ENCODE data around the gene ANO7. TPM values are rescaled to one million over a fixed set of nuclear protein-coding genes. Genes with fewer than 3 reads are reported as not detected.

The ANO7 gene
- total RNA-seq, 2 experiments from 2014 or later = 0.14 to 0.25 TPM

- ChIA-PET POLR2A (no interaction called here), CTCF (no interaction called here)
- Histone ChIP-seq H3K27me3 (ENCODE audit: control insufficient read depth in 1 of 2, insufficient read depth in 2 of 2, low read length in 2 of 2) (no peaks in the 10 kb centered on the region), H3K4me1 (ENCODE audit: insufficient read depth, low read length) (no peaks in the 10 kb centered on the region), H3K4me3 (ENCODE audit: low read length) (no peak overlapping the region), H3K27ac (ENCODE audit: low read depth in 1 of 2, low read length in 2 of 2) (no peak overlapping the region), H3K36me3 (ENCODE audit: insufficient read depth, low read length) (peaks cover 60% of the 10 kb centered on the region), H3K9me3 (ENCODE audit: control insufficient read depth in 1 of 2, insufficient read depth in 1 of 2, low read length in 2 of 2) (no peaks in the 10 kb centered on the region)
- intact Hi-C loops (cut with DNase I, micrococcal nuclease) = no loop called here
- Mint-ChIP-seq H3K36me3 (ENCODE audit: low read depth) (peaks cover 53% of the 10 kb centered on the region), H3K4me1 (ENCODE audit: low read depth) (no peaks in the 10 kb centered on the region), H3K27ac (no peak overlapping the region), H3K27me3 (no peaks in the 10 kb centered on the region), H3K4me3 (no peak overlapping the region), H3K9me3 (no peaks in the 10 kb centered on the region)
- no peak for DNase-seq
- TF ChIP-seq CTCF (IDR thresholded peaks at IDR 0.05) = no peak
- no peak for ATAC-seq (ENCODE audit: poor library complexity)
These were observed 48.0 kb upstream of the ANO7 start for GRCh38 chr2:241140445-241140840.

- Histone ChIP-seq H3K4me3 (ENCODE audit: low read length) (no peak overlapping the region), H3K36me3 (ENCODE audit: insufficient read depth, low read length) (peaks cover 51% of the 10 kb centered on the region), H3K27me3 (ENCODE audit: control insufficient read depth in 1 of 2, insufficient read depth in 2 of 2, low read length in 2 of 2) (no peaks in the 10 kb centered on the region), H3K27ac (ENCODE audit: low read depth in 1 of 2, low read length in 2 of 2) (no peak overlapping the region), H3K9me3 (ENCODE audit: control insufficient read depth in 1 of 2, insufficient read depth in 1 of 2, low read length in 2 of 2) (no peaks in the 10 kb centered on the region), H3K4me1 (ENCODE audit: insufficient read depth, low read length) (no peaks in the 10 kb centered on the region)
- TF ChIP-seq CTCF (IDR thresholded peaks at IDR 0.05) = no peak
- Mint-ChIP-seq H3K4me1 (ENCODE audit: low read depth) (no peaks in the 10 kb centered on the region), H3K27me3 (no peaks in the 10 kb centered on the region), H3K9me3 (no peaks in the 10 kb centered on the region), H3K36me3 (ENCODE audit: low read depth) (peaks cover 44% of the 10 kb centered on the region), H3K4me3 (no peak overlapping the region), H3K27ac (no peak overlapping the region)
- intact Hi-C loops (cut with DNase I, micrococcal nuclease) = no loop called here
- ChIA-PET CTCF (no interaction called here), POLR2A (no interaction called here)
- ATAC-seq (ENCODE audit: poor library complexity) (no peak), DNase-seq (no peak)
These were observed 47.2 kb upstream of the ANO7 start for GRCh38 chr2:241141214-241141770.

- Histone ChIP-seq H3K27me3 (ENCODE audit: control insufficient read depth in 1 of 2, insufficient read depth in 2 of 2, low read length in 2 of 2) (no peaks in the 10 kb centered on the region), H3K4me1 (ENCODE audit: insufficient read depth, low read length) (no peaks in the 10 kb centered on the region), H3K27ac (ENCODE audit: low read depth in 1 of 2, low read length in 2 of 2) (no peak overlapping the region), H3K36me3 (ENCODE audit: insufficient read depth, low read length) (peaks cover 44% of the 10 kb centered on the region), H3K4me3 (ENCODE audit: low read length) (no peak overlapping the region), H3K9me3 (ENCODE audit: control insufficient read depth in 1 of 2, insufficient read depth in 1 of 2, low read length in 2 of 2) (no peaks in the 10 kb centered on the region)
- Mint-ChIP-seq H3K4me3 (no peak overlapping the region), H3K27me3 (no peaks in the 10 kb centered on the region), H3K36me3 (ENCODE audit: low read depth) (peaks cover 38% of the 10 kb centered on the region), H3K4me1 (ENCODE audit: low read depth) (no peaks in the 10 kb centered on the region), H3K27ac (no peak overlapping the region), H3K9me3 (no peaks in the 10 kb centered on the region)
- POLR2A ChIA-PET = no interaction called here
- ATAC-seq (ENCODE audit: poor library complexity) (no peak), DNase-seq (peak in 1 of 14 experiments; percentile 2)
- intact Hi-C loops (cut with DNase I, micrococcal nuclease) = no loop called here
- no peak for TF ChIP-seq CTCF (IDR thresholded peaks at IDR 0.05)
- CTCF ChIA-PET = no interaction called here
These were observed 46.4 kb upstream of the ANO7 start for GRCh38 chr2:241142063-241142462.

Measured in CD4-positive, alpha-beta T cell (primary cell).